ENCODE data around the gene AKR1C1.
"Not testable (repeated sequence)": the region's sequence is repeated elsewhere in the genome, so short reads cannot be mapped to it uniquely, and the experiment has no call there.

Gene AKR1C1

DNA sequence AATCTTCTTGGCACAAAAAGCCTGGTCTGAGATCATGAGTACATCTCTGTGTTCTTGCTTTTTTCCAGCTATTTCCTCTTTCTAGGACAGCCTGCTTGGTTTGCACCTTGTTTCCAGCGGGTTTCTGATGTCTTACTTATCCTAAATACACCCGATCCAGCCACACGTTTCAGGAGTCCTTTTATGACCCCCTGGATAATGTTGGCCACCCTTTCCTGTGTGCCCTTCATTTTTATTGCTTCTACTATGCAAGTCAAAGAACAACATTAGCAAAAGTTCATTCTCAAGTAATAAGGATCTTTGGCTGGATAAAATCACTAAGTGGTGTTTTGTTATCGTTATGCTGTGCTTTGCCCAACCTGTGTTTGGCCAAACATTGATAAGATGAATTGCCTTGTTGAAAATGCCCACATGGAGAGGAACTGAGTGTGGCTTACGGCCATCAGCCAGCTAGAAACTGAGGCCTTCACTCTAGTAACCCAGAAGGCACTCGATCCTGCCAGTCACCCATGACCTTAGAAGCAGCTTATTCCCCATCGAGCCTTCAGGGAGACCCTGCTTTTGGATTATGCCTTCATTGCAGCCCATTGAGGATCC is 28.7 kb upstream of the AKR1C1 start:
- Histone ChIP-seq H2AFZ (ENCODE audit: low read depth, low read length) (no peak overlapping the region), H3K36me3 (ENCODE audit: insufficient read depth, low read length) (no peaks in the 10 kb centered on the region), H3K79me2 (ENCODE audit: insufficient read depth, low read length) (no peaks in the 10 kb centered on the region), H3K9ac (ENCODE audit: low read depth, low read length) (no peak overlapping the region), H3K4me3 (ENCODE audit: low read depth in 1 of 2, low read length in 2 of 2) (no peak overlapping the region), H3K4me1 (ENCODE audit: insufficient read depth, low read length) (no peaks in the 10 kb centered on the region), H3K27ac (ENCODE audit: low read length) (no peak overlapping the region), H3K4me2 (ENCODE audit: insufficient read depth, low read length) (no peak overlapping the region), H3K27me3 (ENCODE audit: insufficient read depth, low read length, poor library complexity) (peaks cover 11% of the 10 kb centered on the region), H4K20me1 (ENCODE audit: insufficient read depth, low read length) (no peaks in the 10 kb centered on the region), H3K9me3 (ENCODE audit: insufficient read depth, low read length, severe bottlenecking) (no peaks in the 10 kb centered on the region)
- no peak for TF ChIP-seq EZH2 (IDR thresholded peaks at IDR 0.05; ENCODE audit: borderline replicate concordance, low read depth, low read length, severe bottlenecking)
- TF ChIP-seq, protein P1, sequence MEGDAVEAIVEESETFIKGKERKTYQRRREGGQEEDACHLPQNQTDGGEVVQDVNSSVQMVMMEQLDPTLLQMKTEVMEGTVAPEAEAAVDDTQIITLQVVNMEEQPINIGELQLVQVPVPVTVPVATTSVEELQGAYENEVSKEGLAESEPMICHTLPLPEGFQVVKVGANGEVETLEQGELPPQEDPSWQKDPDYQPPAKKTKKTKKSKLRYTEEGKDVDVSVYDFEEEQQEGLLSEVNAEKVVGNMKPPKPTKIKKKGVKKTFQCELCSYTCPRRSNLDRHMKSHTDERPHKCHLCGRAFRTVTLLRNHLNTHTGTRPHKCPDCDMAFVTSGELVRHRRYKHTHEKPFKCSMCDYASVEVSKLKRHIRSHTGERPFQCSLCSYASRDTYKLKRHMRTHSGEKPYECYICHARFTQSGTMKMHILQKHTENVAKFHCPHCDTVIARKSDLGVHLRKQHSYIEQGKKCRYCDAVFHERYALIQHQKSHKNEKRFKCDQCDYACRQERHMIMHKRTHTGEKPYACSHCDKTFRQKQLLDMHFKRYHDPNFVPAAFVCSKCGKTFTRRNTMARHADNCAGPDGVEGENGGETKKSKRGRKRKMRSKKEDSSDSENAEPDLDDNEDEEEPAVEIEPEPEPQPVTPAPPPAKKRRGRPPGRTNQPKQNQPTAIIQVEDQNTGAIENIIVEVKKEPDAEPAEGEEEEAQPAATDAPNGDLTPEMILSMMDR (IDR thresholded peaks at IDR 0.05; ENCODE audit: borderline replicate concordance, extremely low read depth, low read length, poor library complexity, severe bottlenecking): no peak
- ATAC-seq (ENCODE audit: insufficient read depth, low read depth) (no peak), DNase-seq (no peak)

GRCh38 chr10:4937346-4937745 is 25.9 kb upstream of the AKR1C1 start:
- no peak for TF ChIP-seq EZH2 (IDR thresholded peaks at IDR 0.05; ENCODE audit: borderline replicate concordance, low read depth, low read length, severe bottlenecking)
- TF ChIP-seq, protein P1 (IDR thresholded peaks at IDR 0.05; ENCODE audit: borderline replicate concordance, extremely low read depth, low read length, poor library complexity, severe bottlenecking): no peak
- no peak overlapping the region for H3K4me2 ChIP-seq (ENCODE audit: insufficient read depth, low read length)
- no peaks in the 10 kb centered on the region for H3K36me3 ChIP-seq (ENCODE audit: insufficient read depth, low read length)
- H3K9me3 ChIP-seq (ENCODE audit: insufficient read depth, low read length, severe bottlenecking): no peaks in the 10 kb centered on the region
- H3K79me2 ChIP-seq (ENCODE audit: insufficient read depth, low read length): no peaks in the 10 kb centered on the region
- H3K4me3 ChIP-seq (ENCODE audit: low read depth in 1 of 2, low read length in 2 of 2): no peak overlapping the region
- no peak for DNase-seq
- no peak for ATAC-seq (ENCODE audit: insufficient read depth, low read depth)
- no peak overlapping the region for H3K9ac ChIP-seq (ENCODE audit: low read depth, low read length)
- no peak overlapping the region for H3K27ac ChIP-seq (ENCODE audit: low read length)
- no peak overlapping the region for H2AFZ ChIP-seq (ENCODE audit: low read depth, low read length)
- H3K4me1 ChIP-seq (ENCODE audit: insufficient read depth, low read length): no peaks in the 10 kb centered on the region
- no peaks in the 10 kb centered on the region for H4K20me1 ChIP-seq (ENCODE audit: insufficient read depth, low read length)
- peaks cover 14% of the 10 kb centered on the region for H3K27me3 ChIP-seq (ENCODE audit: insufficient read depth, low read length, poor library complexity)

GRCh38 chr10:4939224-4940072 is 23.8 kb upstream of the AKR1C1 start:
- no peaks in the 10 kb centered on the region for H3K79me2 ChIP-seq (ENCODE audit: insufficient read depth, low read length)
- peaks cover 14% of the 10 kb centered on the region for H3K27me3 ChIP-seq (ENCODE audit: insufficient read depth, low read length, poor library complexity)
- ATAC-seq (ENCODE audit: insufficient read depth, low read depth) (no peak), DNase-seq (no peak)
- no peak overlapping the region for H3K4me2 ChIP-seq (ENCODE audit: insufficient read depth, low read length)
- H3K9me3 ChIP-seq (ENCODE audit: insufficient read depth, low read length, severe bottlenecking): no peaks in the 10 kb centered on the region
- TF ChIP-seq, protein P1 (IDR thresholded peaks at IDR 0.05; ENCODE audit: borderline replicate concordance, extremely low read depth, low read length, poor library complexity, severe bottlenecking): no peak
- TF ChIP-seq EZH2 (IDR thresholded peaks at IDR 0.05; ENCODE audit: borderline replicate concordance, low read depth, low read length, severe bottlenecking): no peak
- H3K4me1 ChIP-seq (ENCODE audit: insufficient read depth, low read length): no peaks in the 10 kb centered on the region
- no peak overlapping the region for H2AFZ ChIP-seq (ENCODE audit: low read depth, low read length)
- H4K20me1 ChIP-seq (ENCODE audit: insufficient read depth, low read length): no peaks in the 10 kb centered on the region
- no peak overlapping the region for H3K4me3 ChIP-seq (ENCODE audit: low read depth in 1 of 2, low read length in 2 of 2)
- H3K9ac ChIP-seq (ENCODE audit: low read depth, low read length): no peak overlapping the region
- no peaks in the 10 kb centered on the region for H3K36me3 ChIP-seq (ENCODE audit: insufficient read depth, low read length)
- no peak overlapping the region for H3K27ac ChIP-seq (ENCODE audit: low read length)

DNA sequence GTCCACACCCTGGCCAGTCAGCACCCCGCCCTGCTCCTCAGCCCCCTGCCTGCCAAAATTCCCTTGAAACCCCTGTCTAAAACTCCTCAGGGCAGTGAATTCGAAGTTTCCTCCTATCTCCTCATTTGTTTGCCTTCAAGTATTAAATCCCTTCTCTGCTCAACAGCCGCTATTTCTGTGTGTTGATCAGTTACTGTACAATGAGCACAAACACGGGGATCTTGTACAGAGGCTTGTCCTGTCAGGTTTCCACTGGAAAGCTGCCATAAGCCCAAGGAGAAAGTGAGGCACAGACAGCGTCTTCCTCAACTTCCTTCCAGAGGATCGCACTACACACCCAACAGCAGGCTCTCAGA is 23.2 kb upstream of the AKR1C1 start:
- not testable (repeated sequence) for H3K79me2 ChIP-seq (ENCODE audit: insufficient read depth, low read length); H4K20me1 ChIP-seq (ENCODE audit: insufficient read depth, low read length); H3K9me3 ChIP-seq (ENCODE audit: insufficient read depth, low read length, severe bottlenecking); H3K27ac ChIP-seq (ENCODE audit: low read length); H3K4me2 ChIP-seq (ENCODE audit: insufficient read depth, low read length); H2AFZ ChIP-seq (ENCODE audit: low read depth, low read length); DNase-seq; ATAC-seq (ENCODE audit: insufficient read depth, low read depth); H3K36me3 ChIP-seq (ENCODE audit: insufficient read depth, low read length); H3K4me1 ChIP-seq (ENCODE audit: insufficient read depth, low read length); H3K4me3 ChIP-seq (ENCODE audit: low read depth in 1 of 2, low read length in 2 of 2); H3K9ac ChIP-seq (ENCODE audit: low read depth, low read length)
- peaks cover 14% of the 10 kb centered on the region for H3K27me3 ChIP-seq (ENCODE audit: insufficient read depth, low read length, poor library complexity)

- not testable (repeated sequence) for H3K4me3 ChIP-seq (ENCODE audit: low read depth in 1 of 2, low read length in 2 of 2); H3K36me3 ChIP-seq (ENCODE audit: insufficient read depth, low read length); H3K27ac ChIP-seq (ENCODE audit: low read length); H3K9me3 ChIP-seq (ENCODE audit: insufficient read depth, low read length, severe bottlenecking); ATAC-seq (ENCODE audit: insufficient read depth, low read depth); H3K9ac ChIP-seq (ENCODE audit: low read depth, low read length); H4K20me1 ChIP-seq (ENCODE audit: insufficient read depth, low read length); H2AFZ ChIP-seq (ENCODE audit: low read depth, low read length); H3K4me2 ChIP-seq (ENCODE audit: insufficient read depth, low read length); DNase-seq; H3K79me2 ChIP-seq (ENCODE audit: insufficient read depth, low read length); H3K4me1 ChIP-seq (ENCODE audit: insufficient read depth, low read length)
- H3K27me3 ChIP-seq (ENCODE audit: insufficient read depth, low read length, poor library complexity): peaks cover 14% of the 10 kb centered on the region
Observed at GRCh38 chr10:4940909-4941308, 22.3 kb upstream of the AKR1C1 start.

Measured in DND-41 (cell line).